Choroid plexus epithelial cell (primary cell): ENCODE data around the gene C11orf58.

Source experiments
- DNase-seq: peaks from one replicate; pipeline ENCODE4 v3.0.0-alpha.2; 2010; ENCODE audit warnings: low read depth
- H3K4me3 ChIP-seq: 2 replicates; pipeline ENCODE4 v1.5.1; 2011; ENCODE audit warnings: low read depth, mild to moderate bottlenecking, control low read depth, low read length, moderate library complexity
- CTCF ChIP-seq: conservative IDR thresholded peaks from 2 replicates; pipeline ENCODE4 v1.5.1; 2011; ENCODE audit warnings: low read depth, mild to moderate bottlenecking, control low read depth, inconsistent platforms, low read length, moderate library complexity

C11orf58 gene

DNA sequence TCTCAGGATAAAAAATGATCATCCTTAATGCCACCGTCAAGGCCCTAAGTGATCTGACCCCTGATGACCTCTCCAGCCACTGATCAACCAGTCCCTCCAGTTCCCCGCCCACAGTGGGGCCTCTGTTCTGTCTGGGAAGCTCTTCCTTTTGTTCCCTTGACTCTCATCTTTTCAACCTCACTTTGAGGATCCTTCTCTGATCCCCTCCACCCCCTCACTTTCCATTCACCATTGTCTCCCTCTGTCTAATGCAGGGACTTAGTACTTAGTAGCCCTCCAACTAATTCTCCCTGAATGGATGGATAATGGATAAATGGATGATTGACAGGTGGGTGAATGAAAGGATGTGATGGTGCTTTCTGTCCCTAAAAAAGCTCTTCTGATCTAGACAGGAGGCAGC, 45.6 kb downstream of the C11orf58 start:
- no peak for TF ChIP-seq CTCF
- no peak overlapping the region for H3K4me3 ChIP-seq
- DNase-seq, result no peak

- H3K4me3 ChIP-seq, result no peak overlapping the region
- TF ChIP-seq CTCF, result no peak
- no peak for DNase-seq
Measured at GRCh38 chr11:16784666-16785065, 46.2 kb downstream of the C11orf58 start.

DNA sequence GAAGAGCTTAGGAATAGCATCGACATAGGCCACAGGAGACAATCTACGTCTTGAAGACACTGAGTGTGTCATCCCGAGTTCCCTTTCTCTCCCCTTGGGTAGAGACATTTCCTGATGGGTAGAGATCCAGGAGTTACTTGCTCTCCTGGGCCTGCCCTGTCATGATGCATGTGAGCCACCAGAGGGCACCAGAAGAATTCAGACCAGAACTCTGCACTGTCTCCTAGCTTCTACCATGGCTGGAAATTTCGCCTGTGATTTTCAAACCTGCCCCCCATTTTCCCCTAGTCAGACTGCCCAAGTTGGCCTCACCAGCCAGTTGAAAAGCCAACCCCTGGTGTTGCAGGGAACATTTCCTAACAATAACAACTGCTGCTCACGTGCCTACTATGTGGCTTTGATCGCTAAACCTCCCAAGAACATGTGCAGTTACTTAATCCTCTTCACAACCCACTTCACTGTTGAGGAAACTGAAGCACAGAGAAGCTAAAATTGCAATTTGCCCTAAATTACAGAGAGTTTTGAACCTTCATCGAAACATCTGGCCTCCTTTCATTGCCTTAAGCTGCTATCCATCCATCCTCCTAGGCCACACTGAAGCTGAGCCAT, 47.2 kb downstream of the C11orf58 start:
- peak; percentile 89 for DNase-seq
- H3K4me3 ChIP-seq, result no peak overlapping the region
- peak; percentile 95 for TF ChIP-seq CTCF

DNA sequence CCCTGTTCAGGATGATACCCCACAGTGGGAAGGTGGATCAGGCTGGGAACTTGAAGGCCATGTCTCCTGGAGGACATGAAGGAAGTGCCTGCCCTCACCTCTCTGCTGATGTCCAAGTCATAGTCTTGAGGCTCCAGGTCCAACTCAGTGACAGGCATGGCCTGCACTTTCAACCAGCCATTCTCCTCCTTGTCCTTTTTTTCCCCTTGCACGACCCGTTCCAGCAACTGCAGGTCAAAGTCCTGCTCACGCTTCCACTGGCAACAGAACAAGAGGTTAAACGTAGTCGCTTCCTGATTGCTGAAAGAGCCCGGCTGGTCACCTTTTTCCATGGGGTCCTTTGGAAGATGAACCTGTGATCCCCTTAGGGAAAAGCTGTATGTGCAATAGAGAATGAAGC, 47.7 kb downstream of the C11orf58 start:
- H3K4me3 ChIP-seq, result no peak overlapping the region
- no peak for TF ChIP-seq CTCF
- DNase-seq, result no peak

DNA sequence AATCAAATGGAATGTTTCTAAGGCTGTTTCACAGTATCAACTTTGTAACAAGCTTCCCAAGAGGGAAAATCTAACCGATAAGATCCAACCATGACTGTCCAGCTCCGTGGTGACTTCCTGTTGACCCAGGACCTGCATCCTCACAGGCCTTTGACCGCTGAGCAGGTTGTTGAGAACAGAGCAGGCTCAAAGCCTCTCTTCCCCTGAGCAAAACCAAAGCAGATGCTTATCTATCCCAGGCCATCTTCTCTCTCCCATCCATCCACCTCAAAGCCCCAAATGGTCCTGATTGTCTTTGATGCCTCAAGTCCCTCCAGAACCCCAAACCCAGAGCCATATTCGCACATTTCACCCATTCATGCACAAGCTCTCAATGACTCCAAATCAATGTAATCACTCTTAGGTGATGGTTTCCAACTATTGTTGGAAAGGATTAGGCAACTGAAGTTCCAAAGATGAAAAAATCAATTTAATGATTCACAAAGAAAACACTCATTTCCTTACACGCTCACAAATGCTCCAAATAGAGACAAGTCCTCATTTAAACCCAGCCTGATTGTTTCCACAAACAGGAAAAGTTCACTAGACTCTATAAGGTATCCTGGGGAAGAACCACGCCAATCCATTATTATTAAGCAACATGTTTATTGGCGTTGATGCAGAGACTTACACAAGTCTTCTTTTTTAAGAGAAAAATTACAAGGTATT, 48.7 kb downstream of the C11orf58 start:
- H3K4me3 ChIP-seq, result no peak overlapping the region
- DNase-seq, result no peak
- TF ChIP-seq CTCF, result no peak

DNA sequence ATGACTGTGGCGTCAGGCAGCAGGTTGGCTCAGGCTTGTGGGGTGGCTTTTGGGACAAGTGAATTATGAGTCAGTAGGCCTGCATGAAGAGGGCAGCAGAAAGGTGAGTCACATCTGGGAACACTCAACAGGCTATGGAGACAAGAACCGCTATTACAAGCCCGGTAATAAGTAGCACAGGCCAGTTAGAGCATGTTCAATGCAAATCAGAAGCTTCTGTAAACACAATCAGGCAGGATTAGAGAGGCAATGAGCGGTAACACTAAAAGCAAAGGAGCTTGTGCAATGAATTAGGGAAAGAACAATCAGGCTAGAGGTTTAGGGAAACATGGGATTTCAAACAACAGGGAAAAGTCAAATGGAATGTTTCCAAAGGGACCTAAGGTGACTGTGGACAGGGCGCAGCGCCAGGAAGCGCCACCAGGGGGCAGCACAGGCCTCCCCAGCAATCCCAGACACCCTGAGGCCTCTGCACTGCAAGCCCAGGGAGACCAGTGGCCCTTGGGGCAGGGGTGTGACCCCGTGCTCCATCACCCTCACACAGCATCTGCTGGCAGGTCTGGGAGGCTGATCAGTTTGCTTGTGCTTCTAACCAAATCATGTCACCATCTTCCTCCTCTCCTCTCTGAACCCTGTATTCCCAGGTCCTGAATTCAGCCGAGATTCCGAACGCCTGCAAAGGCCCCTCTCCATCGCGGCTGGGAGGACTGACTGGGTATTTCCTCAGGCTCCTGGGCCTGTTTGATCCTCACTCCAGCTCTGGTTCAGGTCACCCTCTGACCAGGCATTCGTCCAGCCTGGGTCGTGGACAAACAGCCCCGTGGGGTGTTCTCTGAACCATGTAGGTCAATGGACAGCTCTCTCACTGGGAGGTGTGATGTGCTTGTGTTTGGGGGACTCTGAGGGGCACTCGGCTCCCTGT, 50.0 kb downstream of the C11orf58 start:
- peak; percentile 78 for DNase-seq
- TF ChIP-seq CTCF, result peak; percentile 99
- no peak overlapping the region for H3K4me3 ChIP-seq
